ENCODE data around the gene TUBB4A. TPM values are rescaled to one million over a fixed set of nuclear protein-coding genes. Genes with fewer than 3 reads are reported as not detected.

TUBB4A gene
- total and polyA plus RNA-seq, 10 of the 15 experiments (the other 5 are each of a cell fraction or from before 2014, with no cell fraction given) = 0.29 to 22.4 (median 3.8) TPM

DNA sequence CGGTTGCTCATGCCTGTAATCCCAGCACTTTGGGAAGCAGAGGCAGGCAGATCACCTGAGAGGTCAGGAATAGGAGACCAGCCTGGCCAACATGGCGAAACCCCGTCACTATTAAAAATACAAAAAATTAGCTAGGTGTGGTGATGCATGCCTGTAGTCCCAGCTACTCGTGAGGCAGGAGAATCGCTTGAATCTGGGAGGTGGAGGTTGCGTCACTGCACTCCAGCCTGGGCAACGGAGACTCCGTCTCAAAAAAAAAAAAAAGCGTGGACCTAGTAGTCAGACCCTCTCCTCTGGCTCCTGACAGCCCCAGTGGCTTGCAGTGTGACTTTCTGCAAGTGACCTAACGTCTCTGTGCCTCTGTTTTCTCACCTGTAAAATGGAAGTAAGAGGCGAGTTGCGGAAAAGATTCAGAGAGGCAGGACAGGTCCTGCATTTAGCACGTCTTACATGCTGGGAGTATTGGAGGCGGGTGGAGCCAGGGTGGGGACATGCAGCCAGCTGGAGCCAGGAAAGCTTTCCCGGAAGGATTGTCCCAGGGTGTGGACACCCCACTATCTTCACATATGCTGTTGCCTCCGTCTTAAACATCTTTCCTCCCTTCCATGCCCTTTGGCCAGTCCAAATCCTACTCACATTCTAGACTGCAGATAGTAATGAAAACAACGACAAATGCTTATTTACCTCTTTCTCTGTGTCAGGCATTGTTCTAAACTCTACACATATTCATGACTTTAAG is 2.9 kb downstream of the TUBB4A start:
- peaks cover 0 to 2% of the 10 kb centered on the region in 2 experiments; a peak in 3 of 4 replicates for H3K27me3 ChIP-seq (replicated peaks in 1 of 2; ENCODE audit: control insufficient read depth in 2 of 2, insufficient read depth in 2 of 2, low read length in 1 of 2)
- H3K4me2 ChIP-seq (ENCODE audit: control insufficient read depth, insufficient read depth) = no peak overlapping the region
- H3K36me3 ChIP-seq (ENCODE audit: control insufficient read depth in 2 of 2, insufficient read depth in 2 of 2, low read length in 1 of 2) = no peaks in the 10 kb centered on the region
- CTCF ChIA-PET = interaction anchor here (0.6 to 1.9 kb wide), 4 partner anchors 14 to 96 kb away, joined by 3 to 12 read pairs (median 3); partner anchors contain the start of gene DENND1C
- RAD21 ChIA-PET (ENCODE audit: unreplicated experiment) = interaction anchor here (0.6 kb wide), 1 partner anchor 695 kb away, joined by 3 read pairs; no protein-coding TSS in a partner anchor
- no peak overlapping the region for H3K4me3 ChIP-seq
- H3K9me3 ChIP-seq (replicated peaks; ENCODE audit: control insufficient read depth, insufficient read depth, low read length) = no peaks in the 10 kb centered on the region
- no peak for ATAC-seq
- no peak for DNase-seq (ENCODE audit: low read depth, low spot score)
- POLR2A ChIA-PET = interaction anchor here (0.5 to 0.6 kb wide), 2 partner anchors 12 to 138 kb away, joined by 3 read pairs; no protein-coding TSS in a partner anchor
- no peak for FAIRE-seq
- H3K9ac ChIP-seq (ENCODE audit: control insufficient read depth, insufficient read depth, low read length) = no peak overlapping the region
- no TSS peak for BruUV-seq (replicated peaks)
- H2AFZ ChIP-seq (ENCODE audit: control insufficient read depth, low read depth, low read length) = no peak overlapping the region
- in situ Hi-C loops (cut with MboI) (no loop called here), intact Hi-C loops (cut with micrococcal nuclease; ENCODE audit: unreplicated experiment) (no loop called here)
- WGBS (ENCODE audit: insufficient coverage, insufficient replicate concordance, low lambda C conversion rate, missing lambda C conversion rate) = 71% methylated on average over 17 of the region's 17 CpGs
- TF ChIP-seq ZZZ3 (IDR thresholded peaks at IDR 0.05; ENCODE audit: control insufficient read depth, insufficient read length, low read depth) (no peak), LARP7 (IDR thresholded peaks at IDR 0.05) (no peak), CHD4 (IDR thresholded peaks at IDR 0.05) (no peak), NR2C2 (IDR thresholded peaks at IDR 0.05; ENCODE audit: borderline replicate concordance, control insufficient read depth, insufficient read length, low read depth) (no peak), NFIC (IDR thresholded peaks at IDR 0.05; ENCODE audit: low read depth, low read length) (no peak), CBX5 (IDR thresholded peaks at IDR 0.05; ENCODE audit: low read depth) (no peak)
- TF ChIP-seq, protein P1, sequence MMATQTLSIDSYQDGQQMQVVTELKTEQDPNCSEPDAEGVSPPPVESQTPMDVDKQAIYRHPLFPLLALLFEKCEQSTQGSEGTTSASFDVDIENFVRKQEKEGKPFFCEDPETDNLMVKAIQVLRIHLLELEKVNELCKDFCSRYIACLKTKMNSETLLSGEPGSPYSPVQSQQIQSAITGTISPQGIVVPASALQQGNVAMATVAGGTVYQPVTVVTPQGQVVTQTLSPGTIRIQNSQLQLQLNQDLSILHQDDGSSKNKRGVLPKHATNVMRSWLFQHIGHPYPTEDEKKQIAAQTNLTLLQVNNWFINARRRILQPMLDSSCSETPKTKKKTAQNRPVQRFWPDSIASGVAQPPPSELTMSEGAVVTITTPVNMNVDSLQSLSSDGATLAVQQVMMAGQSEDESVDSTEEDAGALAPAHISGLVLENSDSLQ (IDR thresholded peaks at IDR 0.05) = no peak
- TF ChIP-seq, protein P2, sequence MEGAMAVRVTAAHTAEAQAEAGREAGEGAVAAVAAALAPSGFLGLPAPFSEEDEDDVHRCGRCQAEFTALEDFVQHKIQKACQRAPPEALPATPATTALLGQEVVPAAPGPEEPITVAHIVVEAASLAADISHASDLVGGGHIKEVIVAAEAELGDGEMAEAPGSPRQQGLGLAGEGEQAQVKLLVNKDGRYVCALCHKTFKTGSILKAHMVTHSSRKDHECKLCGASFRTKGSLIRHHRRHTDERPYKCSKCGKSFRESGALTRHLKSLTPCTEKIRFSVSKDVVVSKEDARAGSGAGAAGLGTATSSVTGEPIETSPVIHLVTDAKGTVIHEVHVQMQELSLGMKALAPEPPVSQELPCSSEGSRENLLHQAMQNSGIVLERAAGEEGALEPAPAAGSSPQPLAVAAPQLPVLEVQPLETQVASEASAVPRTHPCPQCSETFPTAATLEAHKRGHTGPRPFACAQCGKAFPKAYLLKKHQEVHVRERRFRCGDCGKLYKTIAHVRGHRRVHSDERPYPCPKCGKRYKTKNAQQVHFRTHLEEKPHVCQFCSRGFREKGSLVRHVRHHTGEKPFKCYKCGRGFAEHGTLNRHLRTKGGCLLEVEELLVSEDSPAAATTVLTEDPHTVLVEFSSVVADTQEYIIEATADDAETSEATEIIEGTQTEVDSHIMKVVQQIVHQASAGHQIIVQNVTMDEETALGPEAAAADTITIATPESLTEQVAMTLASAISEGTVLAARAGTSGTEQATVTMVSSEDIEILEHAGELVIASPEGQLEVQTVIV (IDR thresholded peaks at IDR 0.05; ENCODE audit: borderline replicate concordance, partially characterized antibody) = no peak
- no peaks in the 10 kb centered on the region for H3K79me2 ChIP-seq (ENCODE audit: control insufficient read depth, insufficient read depth, low read length)
- peaks cover 2% of the 10 kb centered on the region for H3K4me1 ChIP-seq (ENCODE audit: control insufficient read depth, insufficient read depth, low read length)
- no peaks in the 10 kb centered on the region for H4K20me1 ChIP-seq (ENCODE audit: control insufficient read depth, insufficient read depth)
- SMC1A ChIA-PET (ENCODE audit: uncharacterized antibody, unreplicated experiment) = interaction anchor here (0.6 to 1.7 kb wide), 3 partner anchors 18 to 242 kb away, joined by 3 to 4 read pairs (median 4); partner anchors contain the start of gene DENND1C
- H3K27ac ChIP-seq (ENCODE audit: control insufficient read depth, insufficient read depth) = no peak overlapping the region

Data from GM12878 (cell line).